Sigmoid colon (tissue), 7 donors: ENCODE data around the gene CYP2F1. TPM values are rescaled to one million over a fixed set of nuclear protein-coding genes. Genes with fewer than 3 reads are reported as not detected.

ENCODE experiments used
- DNase-seq: peaks from one replicate; pipeline ENCODE4 v3.0.0-alpha.2; 2019
- H3K27ac ChIP-seq, 4 donors: fragments of 200-600 bp; sonication (generic); one replicate each; pipeline ENCODE4 v1.5.1; 2016 to 2019; ENCODE audit warnings: mild to moderate bottlenecking in 1 of 4
- H3K27me3 ChIP-seq, 3 donors: fragments of 200-600 bp; sonication (generic); one replicate each; pipeline ENCODE4 v1.5.1; 2019; ENCODE audit warnings: mild to moderate bottlenecking in 1 of 3
- H3K36me3 ChIP-seq, 4 donors: fragments of 200-600 bp; sonication (generic); one replicate each; pipeline ENCODE4 v1.5.1; 2016 to 2019
- H3K4me1 ChIP-seq, 4 donors: fragments of 200-600 bp; sonication (generic); one replicate each; pipeline ENCODE4 v1.5.1; 2017 to 2019
- H3K4me3 ChIP-seq, 4 donors: fragments of 200-600 bp; sonication (generic); one replicate each; pipeline ENCODE4 v1.5.1; 2017 to 2019; ENCODE audit warnings: mild to moderate bottlenecking in 2 of 4, moderate library complexity in 1 of 4
- H3K9me3 ChIP-seq, 4 donors: fragments of 200-600 bp in 3 of 4; sonication (generic) in 3 of 4; one replicate each; pipeline versions ENCODE4 v1.5.1 to v1.6.1; 2013 to 2019
- EP300 ChIP-seq, 4 donors: sonication (generic); formaldehyde crosslinking; IDR thresholded peaks; one replicate each; pipeline ENCODE4 v1.6.1; 2017; ENCODE audit warnings: antibody characterized with exemption in 4 of 4
- POLR2A ChIP-seq, 2 donors: fragments of 450-650 bp; IDR thresholded peaks; one replicate each; pipeline ENCODE4 v1.6.1; 2016; ENCODE audit warnings: antibody characterized with exemption in 2 of 2, mild to moderate bottlenecking in 2 of 2, moderate library complexity in 2 of 2
- POLR2AphosphoS5 ChIP-seq, 4 donors: sonication (generic); formaldehyde crosslinking; IDR thresholded peaks; one replicate each; pipeline ENCODE4 v1.6.1; 2017; ENCODE audit warnings: antibody characterized with exemption in 4 of 4
- WGBS, 2 donors: extraction: QIAGEN DNeasy Blood & Tissue Kit; methylation state at CpG; one replicate each; pipeline ENCODE4 v1.1.7; 2013; 5-methylcytosine and 5-hydroxymethylcytosine counted together
- intact Hi-C: fragments of 100-400 bp; cut with DNase I; formaldehyde crosslinking; loops from one replicate; pipeline ENCODE4 v1.15.1; 2023
- polyA plus RNA-seq, 3 donors: library from polyadenylated mRNA; stranded (reverse); fragments of 200-250 nt; gene quantifications; one replicate each; pipeline ENCODE4 v1.2.3, GENCODE V29; 2013
- total RNA-seq, 4 donors: library from RNA; depleted of rRNA; stranded (reverse); fragments of >200 nt; gene quantifications; one replicate each; pipeline ENCODE4 v1.1.0, GENCODE V29; 2016
- TF ChIP-seq, protein P1 (sequence below), 4 experiments: fragments of 450-650 bp in 3 of 4; fragments of 200-600 bp in 1 of 4; IDR thresholded peaks; one replicate each; pipeline ENCODE4 v1.5.1; 2016 to 2019; ENCODE audit warnings: antibody characterized with exemption in 4 of 4, mild to moderate bottlenecking in 3 of 4, moderate library complexity in 2 of 4
- donor health status: healthy with polysubstance abuse.
- donor health status: Bipolar disorder and iron deficiency.
- donor health status: healthy.

CYP2F1 gene
- total and polyA plus RNA-seq, 7 donors, result not detected

DNA sequence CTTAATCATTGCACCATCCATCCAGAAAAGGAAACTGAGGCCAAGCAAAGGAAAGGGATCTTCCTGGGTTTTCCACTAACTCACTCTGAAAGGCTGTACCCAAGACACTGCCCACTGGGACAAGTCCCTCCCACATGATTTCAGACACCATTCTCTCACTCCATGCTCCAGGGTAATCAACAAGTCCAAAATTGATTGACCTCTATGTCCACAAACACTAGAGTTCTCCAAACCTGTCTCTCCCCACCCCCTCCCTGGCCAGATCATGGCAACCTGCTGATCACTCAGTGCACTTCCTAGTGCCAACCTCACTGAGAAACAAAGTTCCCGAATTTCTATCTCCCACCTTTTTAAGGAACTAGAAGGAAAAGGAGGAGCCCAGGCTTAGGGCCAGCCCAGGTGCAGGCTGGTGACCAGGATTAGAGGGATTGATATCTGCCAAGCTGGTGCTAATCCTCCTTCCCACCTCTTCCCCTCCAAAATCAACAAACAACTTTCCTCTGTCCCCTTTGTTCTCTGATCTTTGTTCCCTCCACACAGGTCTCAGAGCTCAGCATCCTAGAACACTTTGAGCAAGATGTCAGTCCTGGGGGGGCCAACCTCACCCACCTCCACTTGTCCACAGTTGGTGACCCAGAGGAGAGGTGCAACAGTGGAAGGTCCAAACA lies 28.4 kb upstream of the CYP2F1 start:
- intact Hi-C loops, result no loop called here
- Histone ChIP-seq H3K9me3 (peaks cover 0 to 3% (median 0%) of the 10 kb centered on the region in 4 donors), H3K27me3 (peaks cover 2 to 38% (median 12%) of the 10 kb centered on the region in 3 donors), H3K4me3 (no peak overlapping the region), H3K4me1 (no peaks in the 10 kb centered on the region), H3K36me3 (no peaks in the 10 kb centered on the region), H3K27ac (no peak overlapping the region)
- WGBS, 2 donors, result 38 to 57% methylated on average over 1 of the region's 1 CpG
- DNase-seq, result no peak
- TF ChIP-seq, protein P1, sequence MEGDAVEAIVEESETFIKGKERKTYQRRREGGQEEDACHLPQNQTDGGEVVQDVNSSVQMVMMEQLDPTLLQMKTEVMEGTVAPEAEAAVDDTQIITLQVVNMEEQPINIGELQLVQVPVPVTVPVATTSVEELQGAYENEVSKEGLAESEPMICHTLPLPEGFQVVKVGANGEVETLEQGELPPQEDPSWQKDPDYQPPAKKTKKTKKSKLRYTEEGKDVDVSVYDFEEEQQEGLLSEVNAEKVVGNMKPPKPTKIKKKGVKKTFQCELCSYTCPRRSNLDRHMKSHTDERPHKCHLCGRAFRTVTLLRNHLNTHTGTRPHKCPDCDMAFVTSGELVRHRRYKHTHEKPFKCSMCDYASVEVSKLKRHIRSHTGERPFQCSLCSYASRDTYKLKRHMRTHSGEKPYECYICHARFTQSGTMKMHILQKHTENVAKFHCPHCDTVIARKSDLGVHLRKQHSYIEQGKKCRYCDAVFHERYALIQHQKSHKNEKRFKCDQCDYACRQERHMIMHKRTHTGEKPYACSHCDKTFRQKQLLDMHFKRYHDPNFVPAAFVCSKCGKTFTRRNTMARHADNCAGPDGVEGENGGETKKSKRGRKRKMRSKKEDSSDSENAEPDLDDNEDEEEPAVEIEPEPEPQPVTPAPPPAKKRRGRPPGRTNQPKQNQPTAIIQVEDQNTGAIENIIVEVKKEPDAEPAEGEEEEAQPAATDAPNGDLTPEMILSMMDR (IDR thresholded peaks at IDR 0.05), result no peak
- TF ChIP-seq EP300 (IDR thresholded peaks at IDR 0.05) (no peak), POLR2A (IDR thresholded peaks at IDR 0.05) (no peak), POLR2AphosphoS5 (IDR thresholded peaks at IDR 0.05) (no peak)

GRCh38 chr19:41088151-41088550 lies 26.1 kb upstream of the CYP2F1 start, which contains the start of gene CYP2A13:
Gene CYP2A13, plus strand, starts transcription at chr19:41088451. Its CDS starts 21 bp downstream, at chr19:41088472.
- Histone ChIP-seq H3K27ac (no peak within 1 kb of the TSS), H3K9me3 (no peaks in the 10 kb centered on the region), H3K4me1 (no peaks in the 10 kb centered on the region), H3K27me3 (peaks cover 2 to 42% (median 17%) of the 10 kb centered on the region in 3 donors), H3K4me3 (no peak within 1 kb of the TSS), H3K36me3 (no peaks in the 10 kb centered on the region)
- no peak for TF ChIP-seq EP300 (IDR thresholded peaks at IDR 0.05)
- no peak for TF ChIP-seq POLR2A (IDR thresholded peaks at IDR 0.05)
- TF ChIP-seq POLR2AphosphoS5 (IDR thresholded peaks at IDR 0.05), result no peak
- TF ChIP-seq, protein P1 (IDR thresholded peaks at IDR 0.05), result no peak
- WGBS, 2 donors, result 82 to 86% methylated on average over 2 of the region's 2 CpGs
- DNase-seq, result no peak
- intact Hi-C loops, result no loop called here

DNA sequence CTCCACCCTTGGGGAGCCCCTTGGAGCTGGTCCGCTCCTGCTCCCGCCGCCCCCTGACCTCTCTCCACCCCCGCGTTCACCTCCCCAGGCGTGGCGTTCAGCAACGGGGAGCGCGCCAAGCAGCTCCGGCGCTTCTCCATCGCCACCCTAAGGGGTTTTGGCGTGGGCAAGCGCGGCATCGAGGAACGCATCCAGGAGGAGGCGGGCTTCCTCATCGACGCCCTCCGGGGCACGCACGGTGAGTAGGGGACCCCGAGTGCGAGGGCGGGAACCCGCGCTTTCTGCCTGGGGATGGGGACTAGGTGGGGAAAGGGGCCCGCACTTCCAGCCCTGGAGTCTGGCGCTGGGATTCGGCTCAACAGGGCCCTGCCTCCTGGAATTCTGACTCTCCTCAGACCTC lies 24.3 kb upstream of the CYP2F1 start:
- no peaks in the 10 kb centered on the region for H3K9me3 ChIP-seq
- H3K4me1 ChIP-seq, result no peaks in the 10 kb centered on the region
- no peak overlapping the region for H3K27ac ChIP-seq
- DNase-seq, result no peak
- WGBS, 2 donors, result 3 to 13% methylated on average over 32 of the region's 32 CpGs
- no peak overlapping the region for H3K4me3 ChIP-seq
- peaks cover 2 to 44% (median 17%) of the 10 kb centered on the region in 3 donors for H3K27me3 ChIP-seq
- no peak for TF ChIP-seq POLR2A (IDR thresholded peaks at IDR 0.05)
- no peak for TF ChIP-seq EP300 (IDR thresholded peaks at IDR 0.05)
- TF ChIP-seq, protein P1 (IDR thresholded peaks at IDR 0.05), result no peak
- TF ChIP-seq POLR2AphosphoS5 (IDR thresholded peaks at IDR 0.05), result no peak
- H3K36me3 ChIP-seq, result no peaks in the 10 kb centered on the region
- intact Hi-C loops, result no loop called here

GRCh38 chr19:41095703-41096102 lies 18.5 kb upstream of the CYP2F1 start:
- intact Hi-C loops, result no loop called here
- no peak overlapping the region for H3K4me3 ChIP-seq
- 56 to 70% methylated on average over 15 of the region's 15 CpGs for WGBS, 2 donors

More at GRCh38 chr19:41095703-41096102, 18.5 kb upstream of the CYP2F1 start:
- Histone ChIP-seq H3K27ac (no peak overlapping the region), H3K36me3 (no peaks in the 10 kb centered on the region), H3K9me3 (peaks cover 0 to 3% (median 0%) of the 10 kb centered on the region in 4 donors), H3K4me1 (no peaks in the 10 kb centered on the region), H3K27me3 (peaks cover under 1 to 16% (median 6%) of the 10 kb centered on the region in 3 donors)
- TF ChIP-seq, protein P1 (IDR thresholded peaks at IDR 0.05), result no peak
- no peak for TF ChIP-seq EP300 (IDR thresholded peaks at IDR 0.05)
- TF ChIP-seq POLR2A (IDR thresholded peaks at IDR 0.05), result no peak
- TF ChIP-seq POLR2AphosphoS5 (IDR thresholded peaks at IDR 0.05), result no peak
- no peak for DNase-seq
